KMS-11 (cell line): Measurements from ENCODE around the gene TRABD2B.

Experiments
- H2AFZ ChIP-seq: fragments of 200-600 bp; sonication (generic); 2 replicates; pipeline ENCODE4 v1.6.1; 2016; ENCODE audit warnings: antibody characterized with exemption, mixed run types, low read depth
- H3K27ac ChIP-seq: fragments of 200-600 bp; sonication (generic); 2 replicates; pipeline ENCODE4 v1.6.1; 2016; ENCODE audit warnings: mild to moderate bottlenecking, mixed run types
- H3K27me3 ChIP-seq: fragments of 200-600 bp; sonication (generic); 2 replicates; pipeline ENCODE4 v1.6.1; 2017; ENCODE audit warnings: mild to moderate bottlenecking, low read depth, mixed run types, moderate library complexity; ENCODE audit not compliant: insufficient read depth
- H3K36me3 ChIP-seq: fragments of 200-600 bp; sonication (generic); 2 replicates; pipeline ENCODE4 v1.6.1; 2017; ENCODE audit warnings: mild to moderate bottlenecking, mixed run types; ENCODE audit not compliant: insufficient read depth
- H3K4me1 ChIP-seq: fragments of 200-600 bp; sonication (generic); 2 replicates; pipeline ENCODE4 v1.6.1; 2016; ENCODE audit warnings: mild to moderate bottlenecking, low read depth, mixed run types; ENCODE audit not compliant: poor library complexity, severe bottlenecking
- H3K4me2 ChIP-seq: fragments of 200-600 bp; sonication (generic); 2 replicates; pipeline ENCODE4 v1.7.0; 2016; ENCODE audit warnings: mild to moderate bottlenecking, mixed run types
- H3K4me3 ChIP-seq: fragments of 200-600 bp; sonication (generic); IDR thresholded peaks from 2 replicates; pipeline ENCODE4 v1.6.1; 2017; ENCODE audit warnings: low read depth, low read length, mixed read lengths; ENCODE audit not compliant: insufficient read depth
- H3K79me2 ChIP-seq: fragments of 200-600 bp; sonication (generic); 2 replicates; pipeline ENCODE4 v1.6.1; 2016; ENCODE audit warnings: low read depth, mixed run types; ENCODE audit not compliant: insufficient read depth
- H3K9ac ChIP-seq: fragments of 200-600 bp; sonication (generic); 2 replicates; pipeline ENCODE4 v1.6.1; 2016; ENCODE audit warnings: mild to moderate bottlenecking, mixed run types
- H4K20me1 ChIP-seq: fragments of 200-600 bp; sonication (generic); 2 replicates; pipeline ENCODE4 v1.6.1; 2016; ENCODE audit warnings: mild to moderate bottlenecking, mixed run types; ENCODE audit not compliant: insufficient read depth
- CTCF ChIP-seq: fragments of 200-600 bp; sonication (generic); conservative IDR thresholded peaks from 2 replicates; pipeline ENCODE4 v1.6.1; 2017; ENCODE audit warnings: low read depth, mild to moderate bottlenecking, antibody characterized with exemption, low read length, moderate library complexity, mixed read lengths

TRABD2B gene

GRCh38 chr1:47859092-47859743 is 138.0 kb downstream of the TRABD2B start:
- H3K27me3 ChIP-seq = no peaks in the 10 kb centered on the region
- H3K36me3 ChIP-seq = no peaks in the 10 kb centered on the region
- no peak overlapping the region for H3K4me3 ChIP-seq
- peaks cover 8% of the 10 kb centered on the region for H3K4me1 ChIP-seq
- H3K9ac ChIP-seq = no peak overlapping the region
- no peak for TF ChIP-seq CTCF
- H3K27ac ChIP-seq = no peak overlapping the region
- H4K20me1 ChIP-seq = no peaks in the 10 kb centered on the region
- no peaks in the 10 kb centered on the region for H3K79me2 ChIP-seq
- no peak overlapping the region for H3K4me2 ChIP-seq
- no peak overlapping the region for H2AFZ ChIP-seq

- H3K4me2 ChIP-seq = no peak overlapping the region
- TF ChIP-seq CTCF = no peak
- H3K79me2 ChIP-seq = no peaks in the 10 kb centered on the region
- no peaks in the 10 kb centered on the region for H3K36me3 ChIP-seq
- H3K4me1 ChIP-seq = peaks cover 8% of the 10 kb centered on the region
- no peak overlapping the region for H3K27ac ChIP-seq
- no peak overlapping the region for H2AFZ ChIP-seq
- H4K20me1 ChIP-seq = no peaks in the 10 kb centered on the region
- no peaks in the 10 kb centered on the region for H3K27me3 ChIP-seq
- H3K4me3 ChIP-seq = no peak overlapping the region
- H3K9ac ChIP-seq = no peak overlapping the region
These were observed 140.2 kb downstream of the TRABD2B start for GRCh38 chr1:47856996-47857395.

- no peaks in the 10 kb centered on the region for H3K79me2 ChIP-seq
- H3K27ac ChIP-seq = no peak overlapping the region
- H3K36me3 ChIP-seq = no peaks in the 10 kb centered on the region
- no peak overlapping the region for H3K4me3 ChIP-seq
- no peak overlapping the region for H3K4me2 ChIP-seq
- peaks cover 8% of the 10 kb centered on the region for H3K4me1 ChIP-seq
- H3K9ac ChIP-seq = no peak overlapping the region
- no peaks in the 10 kb centered on the region for H3K27me3 ChIP-seq
- H2AFZ ChIP-seq = no peak overlapping the region
- no peak for TF ChIP-seq CTCF
- no peaks in the 10 kb centered on the region for H4K20me1 ChIP-seq
These were observed 142.0 kb downstream of the TRABD2B start for GRCh38 chr1:47855230-47855629.

DNA sequence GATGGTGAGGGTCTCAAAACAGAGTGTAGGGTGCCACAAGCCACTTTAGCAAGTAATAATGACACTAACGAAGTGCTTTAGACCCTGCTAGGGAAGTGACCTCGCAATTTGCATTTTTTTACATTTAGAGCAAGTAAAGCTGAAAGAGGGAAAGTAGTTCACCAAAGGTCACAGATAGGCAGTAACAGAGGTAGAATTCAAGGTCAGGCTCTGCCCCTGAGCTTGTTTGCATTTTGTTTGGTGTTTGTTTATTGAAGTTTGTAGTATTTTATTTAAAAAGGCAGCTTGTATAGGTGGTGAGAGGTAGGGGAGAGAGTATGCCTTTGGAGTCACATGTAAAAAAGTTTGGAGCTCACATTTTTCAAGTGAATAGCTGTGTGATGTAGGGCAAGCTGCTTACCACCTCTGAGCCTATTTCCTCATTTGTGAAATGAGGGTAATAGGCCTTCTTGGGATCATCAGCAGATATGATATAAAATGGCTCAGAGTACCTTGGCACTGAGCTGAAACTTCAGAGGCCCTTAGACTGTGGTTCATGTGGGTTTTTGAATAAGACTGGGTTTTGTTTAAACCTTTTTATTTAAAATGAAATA is 142.5 kb downstream of the TRABD2B start:
- Histone ChIP-seq H2AFZ (no peak overlapping the region), H3K4me2 (no peak overlapping the region), H3K36me3 (no peaks in the 10 kb centered on the region), H3K9ac (no peak overlapping the region), H3K4me1 (peaks cover 8% of the 10 kb centered on the region), H3K79me2 (no peaks in the 10 kb centered on the region), H3K27ac (no peak overlapping the region), H3K4me3 (no peak overlapping the region), H3K27me3 (no peaks in the 10 kb centered on the region), H4K20me1 (no peaks in the 10 kb centered on the region)
- no peak for TF ChIP-seq CTCF
